Astrocyte of the cerebellum (primary cell): Measurements from ENCODE around the gene CLK4.

Experiments
- DNase-seq: peaks from one replicate; pipeline ENCODE4 v3.0.0-alpha.2; 2011; ENCODE audit warnings: low read depth
- H3K4me3 ChIP-seq: 2 replicates; pipeline ENCODE4 v1.5.1; 2011; ENCODE audit warnings: mild to moderate bottlenecking, low read depth, low read length, moderate library complexity
- CTCF ChIP-seq: IDR thresholded peaks from 2 replicates; pipeline ENCODE4 v1.5.1; 2012; ENCODE audit warnings: low read length, low read depth, moderate library complexity, mild to moderate bottlenecking; ENCODE audit errors: missing control alignments
- in situ Hi-C: cut with HindIII; loops from 2 replicates; pipeline ENCODE4 v1.10.0; 2017; ENCODE audit warnings: low sequenced_read_pairs

CLK4 gene

DNA sequence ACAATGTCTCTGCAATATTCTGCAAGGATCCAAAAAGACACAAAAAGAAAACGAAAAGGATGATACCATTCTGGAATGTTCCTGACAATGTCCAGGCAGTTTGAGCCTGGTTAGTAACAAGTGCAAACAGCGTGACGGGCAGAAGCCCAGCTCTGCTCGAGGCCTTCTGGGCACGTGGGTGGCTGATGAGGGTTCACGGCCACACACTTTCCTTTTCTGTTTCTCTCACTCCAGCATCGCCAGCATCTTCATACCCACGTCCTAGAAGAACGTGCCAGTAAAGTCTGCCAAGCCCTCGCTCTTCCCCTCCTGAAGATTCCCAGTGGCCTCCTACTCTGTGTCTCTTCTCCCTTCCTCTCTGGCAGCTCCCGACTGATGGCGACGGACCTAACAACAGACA is 73.3 kb downstream of the CLK4 start:
- TF ChIP-seq CTCF, result no peak

More for the DNA sequence above, 73.3 kb downstream of the CLK4 start:
- in situ Hi-C loops, result no loop called here
- no peak overlapping the region for H3K4me3 ChIP-seq
- DNase-seq, result no peak
